Measurements from ENCODE around the gene KSR1. TPM values are rescaled to one million over a fixed set of nuclear protein-coding genes. Genes with fewer than 3 reads are reported as not detected.
"Not testable (repeated sequence)": the region's sequence is repeated elsewhere in the genome, so short reads cannot be mapped to it uniquely, and the experiment has no call there.

The KSR1 gene
- total RNA-seq, 1 donor from 2014 or later, result 114 TPM

- Mint-ChIP-seq H3K9me3 (no peaks in the 10 kb centered on the region), H3K27me3 (peaks cover 8% of the 10 kb centered on the region), H3K36me3 (ENCODE audit: low read depth) (no peaks in the 10 kb centered on the region), H3K4me1 (no peaks in the 10 kb centered on the region), H3K27ac (no peak overlapping the region), H3K4me3 (no peak overlapping the region)
- DNase-seq (no peak), ATAC-seq (ENCODE audit: low read depth) (no peak)
- CTCF ChIA-PET, result no interaction called here
- intact Hi-C loops (cut with micrococcal nuclease), result no loop called here
- TF ChIP-seq CTCF (IDR thresholded peaks at IDR 0.05), result no peak
- POLR2A ChIA-PET, result no interaction called here
Measured at GRCh38 chr17:27446569-27447301, 9.5 kb upstream of the KSR1 start.

- H3K36me3 Mint-ChIP-seq (ENCODE audit: low read depth); H3K27me3 Mint-ChIP-seq; CTCF ChIA-PET; DNase-seq; H3K4me3 Mint-ChIP-seq; H3K4me1 Mint-ChIP-seq; H3K9me3 Mint-ChIP-seq; intact Hi-C loops (cut with micrococcal nuclease); H3K27ac Mint-ChIP-seq; ATAC-seq (ENCODE audit: low read depth); POLR2A ChIA-PET: not testable (repeated sequence)
Measured at GRCh38 chr17:27448534-27448933, 7.7 kb upstream of the KSR1 start.

- DNase-seq (no peak), ATAC-seq (ENCODE audit: low read depth) (no peak)
- no peaks in the 10 kb centered on the region for H3K4me1 Mint-ChIP-seq
- H3K27me3 Mint-ChIP-seq, result peaks cover 6% of the 10 kb centered on the region
- H3K9me3 Mint-ChIP-seq, result no peaks in the 10 kb centered on the region
- no peaks in the 10 kb centered on the region for H3K36me3 Mint-ChIP-seq (ENCODE audit: low read depth)
- no peak for TF ChIP-seq CTCF (IDR thresholded peaks at IDR 0.05)
- ChIA-PET POLR2A (no interaction called here), CTCF (interaction anchor here (1.9 kb wide), 1 partner anchor 150 kb away, joined by 7 read pairs; no protein-coding TSS in a partner anchor)
- H3K4me3 Mint-ChIP-seq, result no peak overlapping the region
- no peak overlapping the region for H3K27ac Mint-ChIP-seq
- intact Hi-C loops (cut with micrococcal nuclease), result no loop called here
Measured at GRCh38 chr17:27449541-27449940, 6.7 kb upstream of the KSR1 start.

GRCh38 chr17:27449988-27450387 is 6.3 kb upstream of the KSR1 start:
- H3K4me1 Mint-ChIP-seq, result no peaks in the 10 kb centered on the region
- no peak overlapping the region for H3K4me3 Mint-ChIP-seq
- H3K27ac Mint-ChIP-seq, result no peak overlapping the region
- ChIA-PET POLR2A (no interaction called here), CTCF (interaction anchor here (1.9 kb wide), 1 partner anchor 150 kb away, joined by 7 read pairs; no protein-coding TSS in a partner anchor)
- ATAC-seq (ENCODE audit: low read depth) (no peak), DNase-seq (no peak)
- peaks cover 6% of the 10 kb centered on the region for H3K27me3 Mint-ChIP-seq
- no peak for TF ChIP-seq CTCF (IDR thresholded peaks at IDR 0.05)
- H3K36me3 Mint-ChIP-seq (ENCODE audit: low read depth), result no peaks in the 10 kb centered on the region
- intact Hi-C loops (cut with micrococcal nuclease), result no loop called here
- H3K9me3 Mint-ChIP-seq, result no peaks in the 10 kb centered on the region

- no peak for DNase-seq
- Mint-ChIP-seq H3K27me3 (peaks cover 6% of the 10 kb centered on the region), H3K27ac (no peak overlapping the region), H3K4me1 (peaks cover 2% of the 10 kb centered on the region), H3K9me3 (no peaks in the 10 kb centered on the region), H3K36me3 (ENCODE audit: low read depth) (no peaks in the 10 kb centered on the region), H3K4me3 (no peak overlapping the region)
- POLR2A ChIA-PET, result no interaction called here
- intact Hi-C loops (cut with micrococcal nuclease), result no loop called here
- CTCF ChIA-PET, result interaction anchor here (0.8 to 1.9 kb wide), 2 partner anchors 23 to 149 kb away, joined by 3 to 7 read pairs; no protein-coding TSS in a partner anchor
- TF ChIP-seq CTCF (IDR thresholded peaks at IDR 0.05), result no peak
- ATAC-seq (ENCODE audit: low read depth), result no peak
Measured at GRCh38 chr17:27450416-27450815, 5.8 kb upstream of the KSR1 start.
